Measurements from ENCODE around the gene TFPI2. TPM values are rescaled to one million over a fixed set of nuclear protein-coding genes. Genes with fewer than 3 reads are reported as not detected.
A peak's percentile ranks its signal among the peaks of the same experiment; 100 is the strongest.

Gene TFPI2
- total and polyA plus RNA-seq, 2 of the 4 experiments (the other 2 are of a cell fraction) = 48.9 to 99.0 TPM

GRCh38 chr7:93902777-93903423 lies 12.3 kb upstream of the TFPI2 start:
- H3K4me3 ChIP-seq (ENCODE audit: insufficient read depth, low read depth, low read length) = no peak overlapping the region
- no peak overlapping the region; the same call in 1 of the 2 replicates for H3K4me2 ChIP-seq (ENCODE audit: low read depth, low read length)
- H2AFZ ChIP-seq (replicated peaks; ENCODE audit: low read length, poor library complexity) = no peak overlapping the region
- ChIA-PET POLR2A (ENCODE audit: unreplicated experiment) (no interaction called here), CTCF (interaction anchor here (0.8 to 1.5 kb wide), 8 partner anchors 10 to 326 kb away, joined by 3 to 10 read pairs (median 3); no protein-coding TSS in a partner anchor)
- no peak overlapping the region for H3K27ac ChIP-seq (ENCODE audit: insufficient read depth, low read length)
- DNase-seq (peak; percentile 75), ATAC-seq (ENCODE audit: low read depth) (peak; percentile 85)
- peak overlapping the region; percentile 78; the same call in 1 of the 2 replicates for H3K18ac ChIP-seq (ENCODE audit: low read depth, low read length)
- H3K14ac ChIP-seq (replicated peaks; ENCODE audit: low read depth, low read length) = no peak overlapping the region
- no peak overlapping the region for H2BK5ac ChIP-seq (ENCODE audit: low read depth, low read length, poor library complexity, severe bottlenecking)
- H3K36me3 ChIP-seq (ENCODE audit: control insufficient read depth, insufficient read depth, low read length) = no peaks in the 10 kb centered on the region
- no peaks in the 10 kb centered on the region for H3K9me3 ChIP-seq (ENCODE audit: control insufficient read depth, insufficient read depth, low read length)
- H3K56ac ChIP-seq (ENCODE audit: extremely low read depth, insufficient read depth, low read length) = no peak overlapping the region
- H4K8ac ChIP-seq (ENCODE audit: low read depth in 2 of 2, low read length in 2 of 2) = peak overlapping the region in 1 of 2 experiments; percentile 55; a peak in 3 of 4 replicates
- H2AK9ac ChIP-seq (replicated peaks; ENCODE audit: low read depth, low read length, poor library complexity) = no peak overlapping the region
- H3K4me1 ChIP-seq (ENCODE audit: control insufficient read depth, insufficient read depth, low read length) = peaks cover 2% of the 10 kb centered on the region; the same call in 1 of the 2 replicates
- in situ Hi-C loops (cut with MboI; ENCODE audit: low sequenced_read_pairs) = loop anchor here (5.0 to 25.0 kb wide), 3 partner anchors 194 to 534 kb away; no protein-coding TSS in a partner anchor
- H4K5ac ChIP-seq (ENCODE audit: low read depth, low read length) = no peak overlapping the region; the same call in 1 of the 2 replicates
- no TSS peak for BruUV-seq (replicated peaks)
- no CpG with 5 or more reads among the region's 1 CpG for WGBS, 2 experiments (ENCODE audit: extremely low coverage in 2 of 2, insufficient read length in 1 of 2)
- peak overlapping the region; percentile 85; the same call in 1 of the 2 replicates for H2AK5ac ChIP-seq (ENCODE audit: low read depth, low read length)
- intact Hi-C loops (cut with micrococcal nuclease) = loop anchor here (1.0 to 10.0 kb wide), 5 partner anchors 184 to 532 kb away; no protein-coding TSS in a partner anchor
- peak overlapping the region; percentile 48 for H2BK120ac ChIP-seq (ENCODE audit: low read depth, low read length)
- H3K4ac ChIP-seq (ENCODE audit: low read depth, low read length) = 0 out of 2 replicates have a peak overlapping the region, but pooled peaks have one; percentile 66
- dilution Hi-C loops (cut with HindIII; ENCODE audit: low sequenced_read_pairs, unreplicated experiment) = no loop called here
- no peak overlapping the region for H3K9ac ChIP-seq (ENCODE audit: low read depth, low read length)
- peak overlapping the region; percentile 58; the same call in 2 of the 3 replicates for H2BK15ac ChIP-seq (ENCODE audit: low read depth, low read length)
- no peaks in the 10 kb centered on the region for H3K79me1 ChIP-seq (ENCODE audit: low read depth in 1 of 2, low read length in 2 of 2)
- H2BK20ac ChIP-seq (ENCODE audit: low read depth, low read length) = peak overlapping the region; percentile 76; the same call in 1 of the 2 replicates
- H3K27me3 ChIP-seq (ENCODE audit: control insufficient read depth, insufficient read depth, low read length) = no peaks in the 10 kb centered on the region
- H4K91ac ChIP-seq (ENCODE audit: insufficient read depth, low read depth, low read length) = no peak overlapping the region
- H3K23ac ChIP-seq (ENCODE audit: low read depth, low read length) = no peak overlapping the region
- no peaks in the 10 kb centered on the region for H3K9me1 ChIP-seq (ENCODE audit: insufficient read depth, low read length)
- no peaks in the 10 kb centered on the region for H4K20me1 ChIP-seq (ENCODE audit: insufficient read depth, low read length)
- TF ChIP-seq RFX5 (IDR thresholded peaks at IDR 0.05; ENCODE audit: low read depth, low read length) (no peak), FOS (IDR thresholded peaks at IDR 0.05; ENCODE audit: low read depth, low read length) (0 out of 2 replicates have a peak, but pooled peaks have one; percentile 9), RAD21 (IDR thresholded peaks at IDR 0.05; ENCODE audit: low read length) (peak; percentile 84), NFE2L2 (IDR thresholded peaks at IDR 0.05; ENCODE audit: low read depth, low read length) (no peak), MAFK (IDR thresholded peaks at IDR 0.05; ENCODE audit: low read depth, low read length) (no peak), ELK1 (IDR thresholded peaks at IDR 0.05; ENCODE audit: borderline replicate concordance, low read depth, low read length) (no peak), CTCF (conservative IDR thresholded peaks at IDR 0.05; ENCODE audit: low read depth, low read length) (peak; percentile 86), CHD1 (IDR thresholded peaks at IDR 0.05; ENCODE audit: low read depth, low read length) (no peak), CEBPB (IDR thresholded peaks at IDR 0.05; ENCODE audit: low read depth, low read length) (no peak), USF2 (IDR thresholded peaks at IDR 0.05; ENCODE audit: low read depth, low read length) (no peak), RCOR1 (IDR thresholded peaks at IDR 0.05; ENCODE audit: insufficient replicate concordance, low read length) (no peak), POLR2A (IDR thresholded peaks at IDR 0.05; ENCODE audit: low read depth, low read length) (no peak), MXI1 (IDR thresholded peaks at IDR 0.05; ENCODE audit: borderline replicate concordance, low read depth, low read length) (no peak), MAZ (IDR thresholded peaks at IDR 0.05; ENCODE audit: borderline replicate concordance, low read depth, low read length) (no peak)
